Fibroblast of lung (primary cell): ENCODE results near the gene CRACR2A. TPM values are rescaled to one million over a fixed set of nuclear protein-coding genes. Genes with fewer than 3 reads are reported as not detected.

Experiments
- DNase-seq, 2 donors: peaks; one replicate each; pipeline versions ENCODE4 v3.0.0 to v3.0.0-alpha.2; 2010; ENCODE audit warnings: low read depth in 2 of 2
- H2AFZ ChIP-seq: 2 replicates; pipeline ENCODE4 v1.5.1; 2012; ENCODE audit warnings: low read length, control low read depth, inconsistent platforms
- H3K27ac ChIP-seq: 2 replicates; pipeline ENCODE4 v1.5.1; 2011; ENCODE audit warnings: low read length, control low read depth; ENCODE audit not compliant: insufficient read depth
- H3K27me3 ChIP-seq: 2 replicates; pipeline ENCODE4 v1.5.1; 2011; ENCODE audit warnings: mild to moderate bottlenecking, low read length; ENCODE audit not compliant: control insufficient read depth, insufficient read depth
- H3K36me3 ChIP-seq: 2 replicates; pipeline ENCODE4 v1.5.1; 2011; ENCODE audit warnings: low read length; ENCODE audit not compliant: control insufficient read depth, insufficient read depth
- H3K4me1 ChIP-seq: 2 replicates; pipeline ENCODE4 v1.5.1; 2011; ENCODE audit warnings: low read length; ENCODE audit not compliant: control insufficient read depth, insufficient read depth; ENCODE audit errors: extremely low read depth
- H3K4me2 ChIP-seq: 2 replicates; pipeline ENCODE4 v1.5.1; 2011; ENCODE audit warnings: low read length, control low read depth; ENCODE audit not compliant: insufficient read depth; ENCODE audit errors: extremely low read depth
- H3K4me3 ChIP-seq, 4 experiments: fragments of 200-600 bp in 1 of 4; sonication (generic) in 1 of 4; replicated peaks in 1 of 4; 2 replicates each; pipeline ENCODE4 v1.5.1; 2011 to 2016; ENCODE audit warnings: low read length in 4 of 4, low read depth in 3 of 4, mild to moderate bottlenecking in 3 of 4, control low read depth in 2 of 4, inconsistent platforms in 1 of 4, mixed read lengths in 1 of 4; ENCODE audit not compliant: insufficient read depth in 1 of 4; ENCODE audit errors: control extremely low read depth in 1 of 4
- H3K79me2 ChIP-seq: 2 replicates; pipeline ENCODE4 v1.5.1; 2012; ENCODE audit warnings: mild to moderate bottlenecking, low read length, inconsistent platforms; ENCODE audit not compliant: control insufficient read depth, insufficient read depth
- H3K9ac ChIP-seq: 2 replicates; pipeline ENCODE4 v1.5.1; 2011; ENCODE audit warnings: mild to moderate bottlenecking, low read length, control low read depth; ENCODE audit not compliant: insufficient read depth
- H3K9me3 ChIP-seq: 2 replicates; pipeline ENCODE4 v1.5.1; 2012; ENCODE audit warnings: low read depth, low read length; ENCODE audit not compliant: control insufficient read depth, insufficient read depth
- H4K20me1 ChIP-seq: 2 replicates; pipeline ENCODE4 v1.5.1; 2011; ENCODE audit warnings: low read length; ENCODE audit not compliant: control insufficient read depth, insufficient read depth; ENCODE audit errors: extremely low read depth
- CTCF ChIP-seq, 2 donors: IDR thresholded peaks in 1 of 2; conservative IDR thresholded peaks in 1 of 2; 1 replicate in 1 of 2; 2 replicates in 1 of 2; pipeline ENCODE4 v1.5.1; 2011 to 2012; ENCODE audit warnings: low read length in 2 of 2, control low read depth in 1 of 2, inconsistent platforms in 1 of 2, low read depth in 1 of 2, mild to moderate bottlenecking in 1 of 2
- EZH2 ChIP-seq: IDR thresholded peaks from 2 replicates; pipeline ENCODE4 v1.5.1; 2012; ENCODE audit warnings: low read length, control low read depth, mild to moderate bottlenecking; ENCODE audit errors: missing control alignments
- polyA plus RNA-seq, 2 donors: library from polyadenylated mRNA; depleted of rRNA in 1 of 2; stranded (reverse) in 1 of 2; unstranded in 1 of 2; fragments of >200 nt; gene quantifications; 2 replicates each; pipeline ENCODE4 v1.2.1, GENCODE V29; 2011 to 2012; ENCODE audit warnings: missing spikeins in 1 of 2
- total RNA-seq: library from RNA; depleted of rRNA; stranded (reverse); fragments of >200 nt; gene quantifications from 2 replicates; pipeline ENCODE4 v1.2.1, GENCODE V29; 2014

CRACR2A gene
- total and polyA plus RNA-seq, 2 donors (not counting 1 experiment from before 2014, with no cell fraction given), result 5.8 to 5.9 TPM

- Histone ChIP-seq H3K36me3 (no peaks in the 10 kb centered on the region), H3K9me3 (no peaks in the 10 kb centered on the region), H4K20me1 (no peaks in the 10 kb centered on the region), H3K4me2 (no peak overlapping the region), H3K79me2 (no peaks in the 10 kb centered on the region), H3K27ac (no peak overlapping the region), H3K4me3 (no peak overlapping the region), H3K9ac (no peak overlapping the region), H2AFZ (no peak overlapping the region), H3K27me3 (no peaks in the 10 kb centered on the region), H3K4me1 (no peaks in the 10 kb centered on the region)
- TF ChIP-seq EZH2 (no peak), CTCF (conservative IDR thresholded peaks at IDR 0.05 in 1 of 2, IDR thresholded peaks at IDR 0.05 in 1 of 2; ENCODE audit: low read depth in 1 of 2, low read length in 2 of 2) (no peak)
- DNase-seq, result peak in 1 of 2 donors; percentile 11
These were observed 139.1 kb downstream of the CRACR2A start for GRCh38 chr12:3613641-3614395.

- no peaks in the 10 kb centered on the region for H4K20me1 ChIP-seq
- no peak overlapping the region for H3K4me3 ChIP-seq
- no peak overlapping the region for H3K9ac ChIP-seq
- no peak for TF ChIP-seq EZH2
- no peak for TF ChIP-seq CTCF (conservative IDR thresholded peaks at IDR 0.05 in 1 of 2, IDR thresholded peaks at IDR 0.05 in 1 of 2; ENCODE audit: low read depth in 1 of 2, low read length in 2 of 2)
- no peaks in the 10 kb centered on the region for H3K27me3 ChIP-seq
- no peaks in the 10 kb centered on the region for H3K79me2 ChIP-seq
- no peak overlapping the region for H2AFZ ChIP-seq
- no peak overlapping the region for H3K4me2 ChIP-seq
- no peak overlapping the region for H3K27ac ChIP-seq
- no peaks in the 10 kb centered on the region for H3K36me3 ChIP-seq
- no peaks in the 10 kb centered on the region for H3K4me1 ChIP-seq
- H3K9me3 ChIP-seq, result no peaks in the 10 kb centered on the region
- no peak for DNase-seq
These were observed 140.8 kb downstream of the CRACR2A start for GRCh38 chr12:3611860-3612703.

- H3K4me1 ChIP-seq, result no peaks in the 10 kb centered on the region
- H3K4me2 ChIP-seq, result no peak overlapping the region
- no peak overlapping the region for H3K27ac ChIP-seq
- H3K27me3 ChIP-seq, result no peaks in the 10 kb centered on the region
- no peaks in the 10 kb centered on the region for H3K79me2 ChIP-seq
- no peak overlapping the region for H3K4me3 ChIP-seq
- H2AFZ ChIP-seq, result no peak overlapping the region
- no peak overlapping the region for H3K9ac ChIP-seq
- no peaks in the 10 kb centered on the region for H3K9me3 ChIP-seq
- DNase-seq, result no peak
- TF ChIP-seq EZH2, result no peak
- no peak for TF ChIP-seq CTCF (conservative IDR thresholded peaks at IDR 0.05 in 1 of 2, IDR thresholded peaks at IDR 0.05 in 1 of 2; ENCODE audit: low read depth in 1 of 2, low read length in 2 of 2)
- H3K36me3 ChIP-seq, result no peaks in the 10 kb centered on the region
- no peaks in the 10 kb centered on the region for H4K20me1 ChIP-seq
These were observed 145.1 kb downstream of the CRACR2A start for GRCh38 chr12:3607821-3608220.
